Measurements from ENCODE around the gene TRIO. TPM values are rescaled to one million over a fixed set of nuclear protein-coding genes. Genes with fewer than 3 reads are reported as not detected.
"Not testable (repeated sequence)": the region's sequence is repeated elsewhere in the genome, so short reads cannot be mapped to it uniquely, and the experiment has no call there.

The TRIO gene
- total RNA-seq, 5 donors from 2014 or later (not counting 1 experiment from before 2014, with no cell fraction given): 6.2 to 31.1 (median 11.8) TPM

DNA sequence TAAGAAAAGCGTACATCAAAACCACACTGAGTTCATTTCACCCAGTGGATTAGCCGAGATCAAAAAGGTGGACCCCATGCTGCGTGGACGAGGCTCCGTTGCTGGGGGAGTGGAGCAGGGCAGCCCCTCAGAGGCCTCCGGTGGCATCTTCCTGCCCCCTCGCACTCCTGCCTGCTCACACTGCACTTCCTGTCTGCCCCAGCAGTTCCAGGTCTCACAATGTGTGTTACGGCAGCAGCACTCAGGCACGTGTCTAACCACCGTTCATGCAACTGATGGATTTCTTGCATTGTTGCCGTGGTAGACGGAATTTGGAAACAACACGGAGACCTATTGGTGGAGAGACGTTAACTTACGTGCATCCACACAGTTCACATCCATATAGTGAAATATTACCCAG lies 241.9 kb downstream of the TRIO start:
- ChIA-PET CTCF (no interaction called here), POLR2A (no interaction called here)
- WGBS (ENCODE audit: insufficient coverage): 64% methylated on average over 10 of the region's 15 CpGs
- DNase-seq: peak in 8 of 35 experiments; percentile 4 to 36 (median 8)
- peaks cover 0 to 10% of the 10 kb centered on the region in 2 donors for H3K27me3 Mint-ChIP-seq
- H3K4me3 ChIP-seq (ENCODE audit: control insufficient read depth in 1 of 2, extremely low read depth in 1 of 2, low read length in 1 of 2): no peak overlapping the region
- no peaks in the 10 kb centered on the region for H3K9me3 Mint-ChIP-seq
- H3K36me3 Mint-ChIP-seq: no peaks in the 10 kb centered on the region
- H3K36me3 ChIP-seq (ENCODE audit: control insufficient read depth in 2 of 2, extremely low read depth in 1 of 2, insufficient read depth in 1 of 2, low read length in 1 of 2): no peaks in the 10 kb centered on the region
- no peak overlapping the region for H3K27ac Mint-ChIP-seq
- H3K27me3 ChIP-seq (replicated peaks in 1 of 2; ENCODE audit: control insufficient read depth in 2 of 2, extremely low read depth in 1 of 2, insufficient read depth in 2 of 2, low read length in 1 of 2): peaks cover 0 to 4% of the 10 kb centered on the region in 2 experiments
- H3K4me3 Mint-ChIP-seq: no peak overlapping the region
- H3K27ac ChIP-seq (ENCODE audit: low read length): no peak overlapping the region
- H3K4me1 Mint-ChIP-seq: peaks cover 0 to 10% (median 0%) of the 10 kb centered on the region in 3 donors
- no peaks in the 10 kb centered on the region for H3K4me1 ChIP-seq (ENCODE audit: control insufficient read depth in 1 of 2, extremely low read depth in 1 of 2, insufficient read depth in 2 of 2, low read length in 2 of 2)
- peak; percentile 50 to 75 (median 66) for ATAC-seq (replicated peaks in 1 of 4)
- no peaks in the 10 kb centered on the region for H3K9me3 ChIP-seq

GRCh38 chr5:14386884-14387624 lies 243.9 kb downstream of the TRIO start:
- Histone ChIP-seq H3K27ac (ENCODE audit: low read length) (no peak overlapping the region), H3K36me3 (ENCODE audit: control insufficient read depth in 2 of 2, extremely low read depth in 1 of 2, insufficient read depth in 1 of 2, low read length in 1 of 2) (no peaks in the 10 kb centered on the region), H3K4me1 (ENCODE audit: control insufficient read depth in 1 of 2, extremely low read depth in 1 of 2, insufficient read depth in 2 of 2, low read length in 2 of 2) (no peaks in the 10 kb centered on the region), H3K9me3 (no peaks in the 10 kb centered on the region), H3K4me3 (ENCODE audit: control insufficient read depth in 1 of 2, extremely low read depth in 1 of 2, low read length in 1 of 2) (no peak overlapping the region), H3K27me3 (replicated peaks in 1 of 2; ENCODE audit: control insufficient read depth in 2 of 2, extremely low read depth in 1 of 2, insufficient read depth in 2 of 2, low read length in 1 of 2) (peaks cover 0 to 7% of the 10 kb centered on the region in 2 experiments)
- Mint-ChIP-seq H3K4me1 (peaks cover 0 to 10% (median 0%) of the 10 kb centered on the region in 3 donors), H3K4me3 (no peak overlapping the region), H3K36me3 (peaks cover 8% of the 10 kb centered on the region), H3K27me3 (peaks cover 0 to 8% of the 10 kb centered on the region in 2 donors), H3K27ac (no peak overlapping the region), H3K9me3 (no peaks in the 10 kb centered on the region)
- WGBS (ENCODE audit: insufficient coverage): 82% methylated on average over 9 of the region's 16 CpGs
- ChIA-PET POLR2A (no interaction called here), CTCF (interaction anchor here in 1 of 2 donors (0.6 to 1.6 kb wide), 3 partner anchors 19 to 262 kb away, joined by 3 to 5 read pairs (median 3); no protein-coding TSS in a partner anchor)
- DNase-seq (no peak), ATAC-seq (replicated peaks in 1 of 4) (no peak)

- no peaks in the 10 kb centered on the region for H3K4me1 ChIP-seq (ENCODE audit: control insufficient read depth in 1 of 2, extremely low read depth in 1 of 2, insufficient read depth in 2 of 2, low read length in 2 of 2)
- CTCF ChIA-PET: interaction anchor here (0.6 to 1.2 kb wide), 6 partner anchors 28 to 568 kb away, joined by 4 to 7 read pairs (median 4); no protein-coding TSS in a partner anchor
- peaks cover 0 to 10% (median 0%) of the 10 kb centered on the region in 3 donors for H3K4me1 Mint-ChIP-seq
Observed at GRCh38 chr5:14388741-14389140, 245.6 kb downstream of the TRIO start.

GRCh38 chr5:14392552-14392951 lies 249.4 kb downstream of the TRIO start:
- H3K9me3 Mint-ChIP-seq; H3K27ac ChIP-seq (ENCODE audit: low read length); H3K27me3 Mint-ChIP-seq; H3K9me3 ChIP-seq; H3K4me1 ChIP-seq (ENCODE audit: control insufficient read depth in 1 of 2, extremely low read depth in 1 of 2, insufficient read depth in 2 of 2, low read length in 2 of 2); H3K27me3 ChIP-seq (replicated peaks in 1 of 2; ENCODE audit: control insufficient read depth in 2 of 2, extremely low read depth in 1 of 2, insufficient read depth in 2 of 2, low read length in 1 of 2); H3K27ac Mint-ChIP-seq; ATAC-seq (replicated peaks in 1 of 4); H3K4me1 Mint-ChIP-seq; H3K4me3 Mint-ChIP-seq; POLR2A ChIA-PET; H3K36me3 ChIP-seq (ENCODE audit: control insufficient read depth in 2 of 2, extremely low read depth in 1 of 2, insufficient read depth in 1 of 2, low read length in 1 of 2); DNase-seq; H3K4me3 ChIP-seq (ENCODE audit: control insufficient read depth in 1 of 2, extremely low read depth in 1 of 2, low read length in 1 of 2): not testable (repeated sequence)
- CTCF ChIA-PET: interaction anchor here in 1 of 2 donors (0.7 kb wide), 1 partner anchor 8 kb away, joined by 3 read pairs; no protein-coding TSS in a partner anchor
- peaks cover 11% of the 10 kb centered on the region for H3K36me3 Mint-ChIP-seq
- 100% methylated on average over 3 of the region's 10 CpGs for WGBS (ENCODE audit: insufficient coverage)

More at GRCh38 chr5:14388741-14389140, 245.6 kb downstream of the TRIO start:
- Mint-ChIP-seq H3K27ac (no peak overlapping the region), H3K9me3 (no peaks in the 10 kb centered on the region), H3K4me3 (no peak overlapping the region), H3K36me3 (peaks cover 11% of the 10 kb centered on the region), H3K27me3 (peaks cover 0 to 5% of the 10 kb centered on the region in 2 donors)
- no peaks in the 10 kb centered on the region for H3K9me3 ChIP-seq
- ATAC-seq (replicated peaks in 1 of 4): no peak
- DNase-seq: no peak
- no peak overlapping the region for H3K4me3 ChIP-seq (ENCODE audit: control insufficient read depth in 1 of 2, extremely low read depth in 1 of 2, low read length in 1 of 2)
- H3K27me3 ChIP-seq (replicated peaks in 1 of 2; ENCODE audit: control insufficient read depth in 2 of 2, extremely low read depth in 1 of 2, insufficient read depth in 2 of 2, low read length in 1 of 2): peaks cover 0 to 6% of the 10 kb centered on the region in 2 experiments
- no peak overlapping the region for H3K27ac ChIP-seq (ENCODE audit: low read length)
- WGBS (ENCODE audit: insufficient coverage): no CpG with 5 or more reads among the region's 1 CpG
- H3K36me3 ChIP-seq (ENCODE audit: control insufficient read depth in 2 of 2, extremely low read depth in 1 of 2, insufficient read depth in 1 of 2, low read length in 1 of 2): no peaks in the 10 kb centered on the region
- POLR2A ChIA-PET: interaction anchor here in 1 of 2 donors (0.5 kb wide), 1 partner anchor 256 kb away, joined by 4 read pairs; no protein-coding TSS in a partner anchor

GRCh38 chr5:14394365-14394764 lies 251.2 kb downstream of the TRIO start:
- ATAC-seq (replicated peaks in 1 of 4): no peak
- Mint-ChIP-seq H3K4me1 (no peaks in the 10 kb centered on the region), H3K27me3 (no peaks in the 10 kb centered on the region), H3K4me3 (no peak overlapping the region), H3K9me3 (no peaks in the 10 kb centered on the region), H3K27ac (no peak overlapping the region), H3K36me3 (peaks cover 11% of the 10 kb centered on the region)
- Histone ChIP-seq H3K9me3 (no peaks in the 10 kb centered on the region), H3K4me1 (ENCODE audit: control insufficient read depth in 1 of 2, extremely low read depth in 1 of 2, insufficient read depth in 2 of 2, low read length in 2 of 2) (no peaks in the 10 kb centered on the region), H3K27me3 (replicated peaks in 1 of 2; ENCODE audit: control insufficient read depth in 2 of 2, extremely low read depth in 1 of 2, insufficient read depth in 2 of 2, low read length in 1 of 2) (peaks cover 0 to 7% of the 10 kb centered on the region in 2 experiments), H3K4me3 (ENCODE audit: control insufficient read depth in 1 of 2, extremely low read depth in 1 of 2, low read length in 1 of 2) (no peak overlapping the region), H3K27ac (ENCODE audit: low read length) (no peak overlapping the region), H3K36me3 (ENCODE audit: control insufficient read depth in 2 of 2, extremely low read depth in 1 of 2, insufficient read depth in 1 of 2, low read length in 1 of 2) (no peaks in the 10 kb centered on the region)
- no peak for DNase-seq
- CTCF ChIA-PET: no interaction called here
- 95% methylated on average over 4 of the region's 7 CpGs for WGBS (ENCODE audit: insufficient coverage)
- POLR2A ChIA-PET: no interaction called here

DNA sequence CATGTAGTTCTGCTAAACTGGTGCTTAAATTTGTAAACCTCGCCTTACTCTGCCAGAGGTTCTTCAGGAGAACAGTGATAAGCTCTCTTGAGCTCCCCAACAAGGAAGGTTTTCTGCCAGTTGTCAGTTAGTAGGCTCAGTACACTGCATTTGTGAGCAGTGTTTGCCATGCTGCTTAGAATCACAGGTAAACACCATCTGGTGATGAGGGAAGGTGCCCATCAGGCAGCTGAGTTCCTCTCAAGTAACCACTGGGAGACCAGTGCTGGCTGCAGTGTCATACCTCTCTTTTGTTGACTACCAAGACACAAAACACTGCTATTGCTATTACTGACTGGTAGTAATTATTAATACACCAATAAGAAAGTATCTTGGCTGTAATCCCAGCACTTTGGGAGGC lies 252.3 kb downstream of the TRIO start:
- H3K36me3 ChIP-seq (ENCODE audit: control insufficient read depth in 2 of 2, extremely low read depth in 1 of 2, insufficient read depth in 1 of 2, low read length in 1 of 2): no peaks in the 10 kb centered on the region
- Mint-ChIP-seq H3K27ac (no peak overlapping the region), H3K27me3 (no peaks in the 10 kb centered on the region), H3K4me3 (no peak overlapping the region), H3K36me3 (peaks cover 9% of the 10 kb centered on the region), H3K9me3 (no peaks in the 10 kb centered on the region), H3K4me1 (peaks cover 0 to 2% (median 2%) of the 10 kb centered on the region in 3 donors)
- no peak overlapping the region for H3K27ac ChIP-seq (ENCODE audit: low read length)
- 69% methylated on average over 1 of the region's 1 CpG for WGBS (ENCODE audit: insufficient coverage)
- H3K4me3 ChIP-seq (ENCODE audit: control insufficient read depth in 1 of 2, extremely low read depth in 1 of 2, low read length in 1 of 2): no peak overlapping the region
- H3K27me3 ChIP-seq (replicated peaks in 1 of 2; ENCODE audit: control insufficient read depth in 2 of 2, extremely low read depth in 1 of 2, insufficient read depth in 2 of 2, low read length in 1 of 2): peaks cover 0 to 7% of the 10 kb centered on the region in 2 experiments
- POLR2A ChIA-PET: interaction anchor here in 1 of 2 donors (0.6 kb wide), 1 partner anchor 253 kb away, joined by 5 read pairs; no protein-coding TSS in a partner anchor
- no peak for DNase-seq
- CTCF ChIA-PET: interaction anchor here (0.6 to 1.5 kb wide), 3 partner anchors 253 to 263 kb away, joined by 5 to 8 read pairs (median 7); no protein-coding TSS in a partner anchor
- ATAC-seq (replicated peaks in 1 of 4): no peak
- no peaks in the 10 kb centered on the region for H3K4me1 ChIP-seq (ENCODE audit: control insufficient read depth in 1 of 2, extremely low read depth in 1 of 2, insufficient read depth in 2 of 2, low read length in 2 of 2)
- no peaks in the 10 kb centered on the region for H3K9me3 ChIP-seq

Measured in T-cell (primary cell).